Endodermal cell (in vitro differentiated cells): ENCODE measurements around the gene KLLN. TPM values are rescaled to one million over a fixed set of nuclear protein-coding genes. Genes with fewer than 3 reads are reported as not detected.
"Not testable (repeated sequence)": the region's sequence is repeated elsewhere in the genome, so short reads cannot be mapped to it uniquely, and the experiment has no call there.

Experiments used
- DNase-seq: peaks from one replicate; pipeline ENCODE4 v3.0.0-alpha.2; 2017
- H3K27ac ChIP-seq: 2 replicates; pipeline ENCODE4 v1.5.1; 2013; ENCODE audit warnings: mild to moderate bottlenecking, low read depth, low read length, moderate library complexity
- H3K27me3 ChIP-seq: 2 replicates; pipeline ENCODE4 v1.6.1; 2013; ENCODE audit warnings: mild to moderate bottlenecking, low read length, moderate library complexity; ENCODE audit not compliant: insufficient read depth, control insufficient read depth, poor library complexity, severe bottlenecking
- H3K36me3 ChIP-seq: 2 replicates; pipeline ENCODE4 v1.7.0; 2013; ENCODE audit warnings: mild to moderate bottlenecking, low read length, moderate library complexity; ENCODE audit not compliant: control insufficient read depth, insufficient read depth
- H3K4me1 ChIP-seq: one replicate; pipeline ENCODE4 v1.7.0; 2013; ENCODE audit warnings: low read length; ENCODE audit not compliant: control insufficient read depth, insufficient read depth
- H3K4me3 ChIP-seq: 2 replicates; pipeline ENCODE4 v1.5.1; 2013; ENCODE audit warnings: mild to moderate bottlenecking, low read length, moderate library complexity
- H3K9ac ChIP-seq: 2 replicates; pipeline ENCODE4 v1.6.1; 2013; ENCODE audit warnings: mild to moderate bottlenecking, low read length, moderate library complexity; ENCODE audit not compliant: poor library complexity, severe bottlenecking; ENCODE audit errors: extremely low read depth
- H3K9me3 ChIP-seq: 2 replicates; pipeline ENCODE4 v1.6.1; 2013; ENCODE audit warnings: mild to moderate bottlenecking, low read length, moderate library complexity; ENCODE audit not compliant: control insufficient read depth
- H3K27ac Mint-ChIP-seq: 2 replicates; pipeline ENCODE4 v1.8.0; 2020; ENCODE audit warnings: mixed read lengths
- H3K27me3 Mint-ChIP-seq: 2 replicates; pipeline ENCODE4 v1.8.0; 2021; ENCODE audit warnings: mild to moderate bottlenecking, mixed read lengths; ENCODE audit not compliant: insufficient read depth
- H3K36me3 Mint-ChIP-seq: 2 replicates; pipeline ENCODE4 v1.8.0; 2020; ENCODE audit warnings: low read depth, mixed read lengths
- H3K4me1 Mint-ChIP-seq: 2 replicates; pipeline ENCODE4 v1.8.0; 2020; ENCODE audit warnings: mixed read lengths
- H3K4me3 Mint-ChIP-seq: 2 replicates; pipeline ENCODE4 v1.8.0; 2020; ENCODE audit warnings: mild to moderate bottlenecking, moderate library complexity, mixed read lengths
- H3K9me3 Mint-ChIP-seq: 2 replicates; pipeline ENCODE4 v1.8.0; 2020; ENCODE audit warnings: mild to moderate bottlenecking, mixed read lengths
- CTCF ChIP-seq: fragments of 200-600 bp; sonication (generic); conservative IDR thresholded peaks from 2 replicates; pipeline ENCODE4 v1.5.0; 2021; ENCODE audit warnings: antibody characterized with exemption, mild to moderate bottlenecking
- WGBS, 2 experiments: methylation state at CpG; one replicate each; pipeline versions ENCODE4 v1.1.5 to v1.1.7; 2013; ENCODE audit warnings: missing lambda C conversion rate in 2 of 2, mixed read lengths in 1 of 2; ENCODE audit not compliant: insufficient coverage in 1 of 2, insufficient read length in 1 of 2; 5-methylcytosine and 5-hydroxymethylcytosine counted together
- total RNA-seq, 2 donors: library from RNA; stranded (reverse); fragmentation: NEBNext Ultra II Directional in 1 of 2; extraction: Animal tissue kit (Norgen Biotek cat#: 25700) in 1 of 2; gene quantifications; 2 replicates in 1 of 2; 3 replicates in 1 of 2; pipeline ENCODE4 v1.2.1, GENCODE V29; 2021

KLLN gene
- total RNA-seq, 2 donors from 2014 or later, result 0.49 to 0.51 TPM

GRCh38 chr10:87886635-87887034 is 23.3 kb upstream of the KLLN start:
- Histone ChIP-seq H3K27me3 (no peaks in the 10 kb centered on the region), H3K4me1 (no peaks in the 10 kb centered on the region), H3K9ac (no peak overlapping the region), H3K9me3 (peaks cover 38% of the 10 kb centered on the region), H3K36me3 (peaks cover 64% of the 10 kb centered on the region), H3K4me3 (peak overlapping the region; percentile 63), H3K27ac (no peak overlapping the region)
- Mint-ChIP-seq H3K4me1 (no peaks in the 10 kb centered on the region), H3K27ac (no peak overlapping the region), H3K9me3 (peaks cover 23% of the 10 kb centered on the region), H3K27me3 (no peaks in the 10 kb centered on the region), H3K4me3 (no peak overlapping the region), H3K36me3 (peaks cover 43% of the 10 kb centered on the region)
- 88 to 94% methylated on average over 1 to 2 of the region's 2 CpGs for WGBS, 2 experiments
- no peak for TF ChIP-seq CTCF
- no peak for DNase-seq

- 88 to 90% methylated on average over 1 to 2 of the region's 2 CpGs for WGBS, 2 experiments
These were observed 19.4 kb upstream of the KLLN start for GRCh38 chr10:87882555-87883294.

GRCh38 chr10:87881373-87882059 is 18.2 kb upstream of the KLLN start:
- peaks cover 57% of the 10 kb centered on the region for H3K36me3 ChIP-seq
- H3K4me1 ChIP-seq, H3K27ac ChIP-seq, H3K4me3 Mint-ChIP-seq, H3K27ac Mint-ChIP-seq, H3K4me3 ChIP-seq, DNase-seq, H3K27me3 Mint-ChIP-seq, H3K4me1 Mint-ChIP-seq, H3K9ac ChIP-seq, H3K27me3 ChIP-seq: not testable (repeated sequence)
- Mint-ChIP-seq H3K36me3 (peaks cover 46% of the 10 kb centered on the region), H3K9me3 (peaks cover 18% of the 10 kb centered on the region)
- H3K9me3 ChIP-seq, result peaks cover 33% of the 10 kb centered on the region
- WGBS, 2 experiments, result 91 to 99% methylated on average over 5 of the region's 5 CpGs

More at GRCh38 chr10:87882555-87883294, 19.4 kb upstream of the KLLN start:
- Histone ChIP-seq H3K4me3 (no peak overlapping the region), H3K36me3 (peaks cover 70% of the 10 kb centered on the region), H3K27ac (no peak overlapping the region), H3K9ac (no peak overlapping the region), H3K27me3 (no peaks in the 10 kb centered on the region), H3K9me3 (peaks cover 45% of the 10 kb centered on the region), H3K4me1 (no peaks in the 10 kb centered on the region)
- Mint-ChIP-seq H3K4me1 (peaks cover 3% of the 10 kb centered on the region), H3K4me3 (no peak overlapping the region), H3K9me3 (peaks cover 30% of the 10 kb centered on the region), H3K36me3 (peaks cover 57% of the 10 kb centered on the region), H3K27me3 (no peaks in the 10 kb centered on the region), H3K27ac (no peak overlapping the region)
- TF ChIP-seq CTCF, result no peak
- no peak for DNase-seq
